Testis (tissue), 5 donors: ENCODE measurements around the gene MTFMT. TPM values are rescaled to one million over a fixed set of nuclear protein-coding genes. Genes with fewer than 3 reads are reported as not detected.
"Not testable (repeated sequence)": the region's sequence is repeated elsewhere in the genome, so short reads cannot be mapped to it uniquely, and the experiment has no call there.

Experiments
- DNase-seq: peaks from one replicate; pipeline ENCODE4 v3.0.0-alpha.2; 2019
- H3K27ac ChIP-seq, 2 donors: fragments of 200-600 bp; sonication (generic); one replicate each; pipeline ENCODE4 v1.5.1; 2019
- H3K27me3 ChIP-seq: fragments of 200-600 bp; sonication (generic); one replicate; pipeline ENCODE4 v1.5.1; 2019
- H3K36me3 ChIP-seq: fragments of 200-600 bp; sonication (generic); one replicate; pipeline ENCODE4 v1.5.1; 2017; ENCODE audit warnings: low read depth; ENCODE audit errors: missing control alignments
- H3K4me1 ChIP-seq: fragments of 200-600 bp; sonication (generic); one replicate; pipeline ENCODE4 v1.5.1; 2019
- H3K4me3 ChIP-seq, 2 donors: fragments of 200-600 bp; sonication (generic); one replicate each; pipeline ENCODE4 v1.5.1; 2017 to 2019
- H3K9me3 ChIP-seq: fragments of 200-600 bp; sonication (generic); one replicate; pipeline ENCODE4 v1.5.1; 2017
- CTCF ChIP-seq, 3 experiments: fragments of 450-650 bp in 2 of 3; fragments of 200-600 bp in 1 of 3; sonication (generic) in 1 of 3; IDR thresholded peaks; one replicate each; pipeline ENCODE4 v1.5.1; 2016 to 2019; ENCODE audit warnings: antibody characterized with exemption in 3 of 3, mild to moderate bottlenecking in 2 of 3, moderate library complexity in 1 of 3
- POLR2A ChIP-seq: fragments of 450-650 bp; IDR thresholded peaks from one replicate; pipeline ENCODE4 v1.6.1; 2017; ENCODE audit warnings: antibody characterized with exemption, mild to moderate bottlenecking, moderate library complexity
- WGBS, 2 donors: methylation state at CpG; one replicate each; pipeline ENCODE4 v1.1.5; 2018; 5-methylcytosine and 5-hydroxymethylcytosine counted together
- intact Hi-C: fragments of 100-400 bp; cut with DNase I; formaldehyde crosslinking; loops from one replicate; pipeline ENCODE4 v1.15.1; 2023; ENCODE audit warnings: low total_unique reads
- long read RNA-seq, 2 donors: transcript quantifications; one replicate each; lab custom pipeline, GENCODE V29; 2026
- polyA plus RNA-seq: library from polyadenylated mRNA; stranded (reverse); fragments of 350-450 nt; fragmentation: Illumina TruSeq; extraction: RNeasy Lipid Tissue Mini Kit (QIAGEN cat#74804); gene quantifications from one replicate; pipeline ENCODE4 v1.2.3, GENCODE V29; 2014; ENCODE audit warnings: low read depth, low replicate concordance; ENCODE audit not compliant: insufficient read depth
- total RNA-seq, 2 donors: library from RNA; depleted of rRNA; stranded (reverse); fragments of >200 nt; gene quantifications; one replicate each; pipeline ENCODE4 v1.2.3, GENCODE V29; 2016

Gene MTFMT
- total RNA-seq = 10 to 100 TPM; 33.9 to 34.4 TPM
- 12.1 TPM for polyA plus RNA-seq
- long read RNA-seq, donor 1, transcript MTFMT-201 (9 exons, 2,734 nt) = major isoform, 9 of 12 reads
- long read RNA-seq, donor 1, partial matches to known transcripts = 0 of 12 reads
- long read RNA-seq, donor 1, other reads (novel, unspliced or antisense) = 0 of 12 reads
- long read RNA-seq, donor 2, transcript MTFMT-201 (9 exons, 2,734 nt) = major isoform, 9 of 11 reads
- long read RNA-seq, donor 2, partial matches to known transcripts = 0 of 11 reads
- long read RNA-seq, donor 2, other reads (novel, unspliced or antisense) = 0 of 11 reads

GRCh38 chr15:65028921-65029735 is at the start of gene MTFMT:
TSS of gene MTFMT (minus strand) at chr15:65029639. CDS start at chr15:65029613, 26 bp downstream.
- Histone ChIP-seq H3K27me3 (no peaks in the 10 kb centered on the region), H3K4me1 (peaks cover 4% of the 10 kb centered on the region), H3K9me3 (no peaks in the 10 kb centered on the region), H3K4me3 (peak within 1 kb of the TSS; percentile 90 to 96), H3K36me3 (no peaks in the 10 kb centered on the region), H3K27ac (peak within 1 kb of the TSS; percentile 6 to 63)
- intact Hi-C loops = no loop called here
- TF ChIP-seq POLR2A = peak; percentile 68
- TF ChIP-seq CTCF (IDR thresholded peaks at IDR 0.05) = no peak
- peak; percentile 95 for DNase-seq
- 0 to 1% methylated on average over 31 to 68 of the region's 73 CpGs for WGBS, 2 donors

GRCh38 chr15:65077981-65078352 is 48.5 kb upstream of the MTFMT start:
- intact Hi-C loops = no loop called here
- no peaks in the 10 kb centered on the region for H3K27me3 ChIP-seq
- peaks cover 13% of the 10 kb centered on the region for H3K4me1 ChIP-seq
- H3K9me3 ChIP-seq = no peaks in the 10 kb centered on the region
- H3K27ac ChIP-seq = peak overlapping the region in 1 of 2 donors; percentile 43
- H3K4me3 ChIP-seq = peak overlapping the region; percentile 39 to 56
- H3K36me3 ChIP-seq = no peaks in the 10 kb centered on the region
- DNase-seq = no peak
- 27 to 52% methylated on average over 3 to 24 of the region's 24 CpGs for WGBS, 2 donors
- TF ChIP-seq POLR2A (no peak), CTCF (IDR thresholded peaks at IDR 0.05) (peak in 2 of 3 experiments; percentile 10 to 23)

GRCh38 chr15:65077291-65077980 is 48.0 kb upstream of the MTFMT start:
- 55 to 80% methylated on average over 13 to 81 of the region's 85 CpGs for WGBS, 2 donors
- Histone ChIP-seq H3K36me3 (no peaks in the 10 kb centered on the region), H3K4me1 (peaks cover 9% of the 10 kb centered on the region), H3K27ac (peak overlapping the region in 1 of 2 donors; percentile 43), H3K27me3 (no peaks in the 10 kb centered on the region), H3K4me3 (peak overlapping the region; percentile 39 to 56), H3K9me3 (no peaks in the 10 kb centered on the region)
- no peak for TF ChIP-seq CTCF (IDR thresholded peaks at IDR 0.05)
- no peak for TF ChIP-seq POLR2A
- intact Hi-C loops = no loop called here
- no peak for DNase-seq

DNA sequence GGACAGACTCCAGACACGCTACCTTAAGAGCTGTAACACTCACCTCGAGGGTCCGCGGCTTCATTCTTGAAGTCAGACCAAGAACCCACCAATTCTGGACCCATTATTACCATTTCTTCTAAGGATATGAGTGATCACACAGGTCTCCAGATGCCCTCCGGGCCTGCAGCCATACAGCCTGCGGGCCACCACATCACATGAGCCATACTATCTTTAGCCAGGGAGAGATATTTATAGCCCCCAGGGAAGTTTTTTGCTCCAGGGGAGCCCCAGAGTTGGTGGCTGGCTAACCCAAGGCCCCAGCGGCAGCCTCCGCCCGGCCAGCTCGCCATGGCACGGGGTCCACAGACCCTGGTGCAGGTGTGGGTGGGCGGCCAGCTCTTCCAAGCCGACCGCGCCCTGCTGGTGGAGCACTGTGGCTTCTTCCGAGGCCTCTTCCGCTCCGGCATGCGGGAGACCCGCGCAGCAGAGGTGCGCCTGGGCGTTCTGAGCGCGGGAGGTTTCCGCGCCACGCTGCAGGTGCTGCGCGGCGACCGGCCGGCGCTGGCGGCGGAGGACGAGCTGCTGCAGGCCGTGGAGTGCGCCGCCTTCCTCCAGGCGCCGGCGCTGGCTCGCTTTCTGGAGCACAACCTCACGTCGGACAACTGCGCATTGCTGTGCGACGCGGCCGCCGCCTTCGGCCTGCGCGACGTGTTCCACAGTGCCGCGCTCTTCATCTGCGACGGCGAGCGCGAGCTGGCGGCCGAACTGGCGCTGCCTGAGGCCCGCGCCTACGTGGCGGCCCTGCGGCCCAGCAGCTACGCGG is 47.2 kb upstream of the MTFMT start, which contains the start of gene KBTBD13:
TSS of gene KBTBD13 (plus strand) at position 261 of the 805 bp plus-strand sequence. CDS start at position 331, 70 bp downstream.
- Histone ChIP-seq H3K27me3 (no peaks in the 10 kb centered on the region), H3K27ac (peak within 1 kb of the TSS; percentile 53 to 63), H3K9me3 (no peaks in the 10 kb centered on the region), H3K4me3 (peak within 1 kb of the TSS; percentile 39 to 56), H3K4me1 (peaks cover 12% of the 10 kb centered on the region), H3K36me3 (no peaks in the 10 kb centered on the region)
- WGBS, 2 donors = 65 to 84% methylated on average over 14 to 70 of the region's 73 CpGs
- no peak for DNase-seq
- intact Hi-C loops = no loop called here
- TF ChIP-seq CTCF (IDR thresholded peaks at IDR 0.05) = no peak
- TF ChIP-seq POLR2A = no peak

GRCh38 chr15:65075607-65076395 is 46.4 kb upstream of the MTFMT start:
- DNase-seq = peak; percentile 82
- H3K4me1 ChIP-seq = peaks cover 20% of the 10 kb centered on the region
- H3K4me3 ChIP-seq, intact Hi-C loops, H3K9me3 ChIP-seq, H3K36me3 ChIP-seq, H3K27me3 ChIP-seq: not testable (repeated sequence)
- peak overlapping the region; percentile 53 to 63 for H3K27ac ChIP-seq
- 60 to 61% methylated on average over 11 to 12 of the region's 12 CpGs for WGBS, 2 donors

GRCh38 chr15:65074946-65075345 is 45.5 kb upstream of the MTFMT start:
- H3K27me3 ChIP-seq, DNase-seq, intact Hi-C loops, H3K36me3 ChIP-seq, H3K9me3 ChIP-seq, H3K27ac ChIP-seq, H3K4me3 ChIP-seq: not testable (repeated sequence)
- WGBS, 2 donors = 98 to 100% methylated on average over 1 to 22 of the region's 22 CpGs
- peaks cover 28% of the 10 kb centered on the region for H3K4me1 ChIP-seq
